Colon (tissue), 2 donors: ENCODE data around the gene COL9A2.
"Not testable (repeated sequence)": the region's sequence is repeated elsewhere in the genome, so short reads cannot be mapped to it uniquely, and the experiment has no call there.

Experiments used
- FAIRE-seq: peaks from 2 replicates; lab custom pipeline; 2012; peaks lifted over from hg19 to GRCh38; lab: Jason Lieb, UNC
- donor health status: control.
- donor health status: control.

The COL9A2 gene

GRCh38 chr1:40316595-40317393 is at the start of gene COL9A2:
TSS of gene COL9A2 (minus strand) at chr1:40317286. CDS start at chr1:40317197, 89 bp downstream.
- no peak for FAIRE-seq

GRCh38 chr1:40363721-40364120 is 46.6 kb upstream of the COL9A2 start:
- FAIRE-seq: no peak

- no peak for FAIRE-seq
Measured at GRCh38 chr1:40362699-40363098, 45.6 kb upstream of the COL9A2 start.

- FAIRE-seq: no peak
Measured at GRCh38 chr1:40362199-40362598, 45.1 kb upstream of the COL9A2 start.

- FAIRE-seq: no peak
Measured at GRCh38 chr1:40361637-40362036, 44.6 kb upstream of the COL9A2 start.

- no peak for FAIRE-seq
Measured at GRCh38 chr1:40361201-40361600, 44.1 kb upstream of the COL9A2 start.

- FAIRE-seq: no peak
Measured at GRCh38 chr1:40360631-40361030, 43.5 kb upstream of the COL9A2 start.

- no peak for FAIRE-seq
Measured at GRCh38 chr1:40357625-40358024, 40.5 kb upstream of the COL9A2 start.

- no peak for FAIRE-seq
Measured at GRCh38 chr1:40353082-40353481, 36.0 kb upstream of the COL9A2 start.

GRCh38 chr1:40352126-40352525 is 35.0 kb upstream of the COL9A2 start:
- no peak for FAIRE-seq

- no peak for FAIRE-seq
Measured at GRCh38 chr1:40351124-40351523, 34.0 kb upstream of the COL9A2 start.

GRCh38 chr1:40350391-40350790 is 33.3 kb upstream of the COL9A2 start:
- FAIRE-seq: no peak

- no peak for FAIRE-seq
Measured at GRCh38 chr1:40344597-40344996, 27.5 kb upstream of the COL9A2 start.

- FAIRE-seq: not testable (repeated sequence)
Measured at GRCh38 chr1:40342381-40342717, 25.3 kb upstream of the COL9A2 start.

GRCh38 chr1:40341491-40342380 is 24.6 kb upstream of the COL9A2 start:
- no peak for FAIRE-seq

GRCh38 chr1:40339420-40340323 is 22.6 kb upstream of the COL9A2 start:
- no peak for FAIRE-seq

- no peak for FAIRE-seq
Measured at GRCh38 chr1:40338745-40339419, 21.8 kb upstream of the COL9A2 start.

GRCh38 chr1:40337443-40337842 is 20.4 kb upstream of the COL9A2 start:
- FAIRE-seq: no peak

- no peak for FAIRE-seq
Measured at GRCh38 chr1:40332695-40333094, 15.6 kb upstream of the COL9A2 start.

- not testable (repeated sequence) for FAIRE-seq
Measured at GRCh38 chr1:40331403-40331802, 14.3 kb upstream of the COL9A2 start.

- no peak for FAIRE-seq
Measured at GRCh38 chr1:40318970-40319621, 2.0 kb upstream of the COL9A2 start.
